Upper lobe of left lung (tissue), 6 donors: ENCODE measurements around the gene CNIH2. TPM values are rescaled to one million over a fixed set of nuclear protein-coding genes. Genes with fewer than 3 reads are reported as not detected.
A peak's percentile ranks its signal among the peaks of the same experiment; 100 is the strongest.

ENCODE experiments used
- ATAC-seq, 2 donors: fragments of 200-7000 bp; cut with Tn5 transposase; one replicate each; pipeline ENCODE4 v1.9.1; 2022; ENCODE audit warnings: mild to moderate bottlenecking in 2 of 2, moderate library complexity in 2 of 2; ENCODE audit not compliant: low FRiP score in 2 of 2
- DNase-seq, 2 donors: peaks; one replicate each; pipeline ENCODE4 v3.0.0-alpha.2; 2019 to 2020
- H3K27ac ChIP-seq, 4 donors: fragments of 200-600 bp; sonication (generic); one replicate each; pipeline ENCODE4 v1.5.1; 2016 to 2019
- H3K27me3 ChIP-seq, 4 donors: fragments of 200-600 bp; sonication (generic); one replicate each; pipeline ENCODE4 v1.5.1; 2017 to 2019
- H3K36me3 ChIP-seq, 4 donors: fragments of 200-600 bp; sonication (generic); one replicate each; pipeline ENCODE4 v1.5.1; 2016 to 2019
- H3K4me1 ChIP-seq, 4 donors: fragments of 200-600 bp; sonication (generic); one replicate each; pipeline ENCODE4 v1.5.1; 2018 to 2019
- H3K4me3 ChIP-seq, 4 donors: fragments of 200-600 bp; sonication (generic); one replicate each; pipeline ENCODE4 v1.5.1; 2017 to 2019; ENCODE audit warnings: mild to moderate bottlenecking in 2 of 4, moderate library complexity in 1 of 4
- H3K9me3 ChIP-seq, 4 donors: fragments of 200-600 bp; sonication (generic); one replicate each; pipeline ENCODE4 v1.5.1; 2018 to 2019
- EP300 ChIP-seq, 4 donors: sonication (generic); formaldehyde crosslinking; IDR thresholded peaks; one replicate each; pipeline ENCODE4 v1.5.1; 2017; ENCODE audit warnings: antibody characterized with exemption in 4 of 4, control low read depth in 2 of 4
- POLR2A ChIP-seq, 4 donors: fragments of 450-650 bp; IDR thresholded peaks; one replicate each; pipeline ENCODE4 v1.5.1; 2016 to 2017; ENCODE audit warnings: antibody characterized with exemption in 4 of 4, mild to moderate bottlenecking in 2 of 4
- POLR2AphosphoS5 ChIP-seq, 2 donors: sonication (generic); formaldehyde crosslinking; IDR thresholded peaks; one replicate each; pipeline ENCODE4 v1.5.1; 2017; ENCODE audit warnings: antibody characterized with exemption in 2 of 2
- WGBS, 2 donors: methylation state at CpG; one replicate each; pipeline ENCODE4 v1.1.5; 2017 to 2018; 5-methylcytosine and 5-hydroxymethylcytosine counted together
- total RNA-seq, 6 donors: library from RNA; depleted of rRNA in 4 of 6; stranded (reverse); fragments of >200 nt in 4 of 6; gene quantifications; one replicate each; pipeline versions ENCODE4 v1.1.0 to v1.2.1, GENCODE V29; 2016 to 2021
- TF ChIP-seq, protein P1 (sequence below), 6 experiments: fragments of 450-650 bp in 4 of 6; fragments of 200-600 bp in 2 of 6; sonication (generic) in 2 of 6; IDR thresholded peaks; one replicate each; pipeline ENCODE4 v1.5.1; 2016 to 2019; ENCODE audit warnings: antibody characterized with exemption in 6 of 6
- donor health status: DM: no; HTN: no; CAD: no; lungs with moderate emphysema.
- donor health status: DM: no; HTN: yes; CAD: no; lungs with severe emphysema.

CNIH2 gene
- total RNA-seq, 6 donors from 2014 or later, result 1.4 to 2.0 (median 1.6) TPM; not detected in 2

DNA sequence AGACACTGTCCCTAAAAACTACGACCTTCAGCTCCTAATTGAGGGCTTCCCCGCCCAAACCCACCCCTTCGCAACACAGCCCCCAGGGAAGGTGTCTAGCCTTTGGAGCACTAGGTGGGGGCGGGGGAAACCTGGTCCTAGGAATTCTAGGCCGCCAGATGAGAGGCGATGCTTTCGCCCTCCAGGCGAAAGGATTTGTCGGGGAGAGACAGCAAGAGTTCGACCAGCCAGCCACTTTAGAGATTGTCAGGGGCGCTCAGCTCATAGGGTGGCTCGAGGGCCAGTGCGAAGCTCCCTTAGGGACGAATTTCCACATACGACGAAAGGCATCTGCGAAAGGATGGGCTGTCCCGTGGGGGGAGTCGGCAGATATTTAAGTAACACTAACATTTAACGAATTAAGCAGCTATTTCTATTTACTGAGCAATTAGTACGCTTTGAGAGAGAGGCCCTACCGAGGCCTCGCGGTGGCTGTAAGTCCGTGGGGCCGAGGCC, 33.5 kb downstream of the CNIH2 start:
- no peaks in the 10 kb centered on the region for H3K27me3 ChIP-seq
- no peak for TF ChIP-seq POLR2A (IDR thresholded peaks at IDR 0.05)
- TF ChIP-seq, protein P1, sequence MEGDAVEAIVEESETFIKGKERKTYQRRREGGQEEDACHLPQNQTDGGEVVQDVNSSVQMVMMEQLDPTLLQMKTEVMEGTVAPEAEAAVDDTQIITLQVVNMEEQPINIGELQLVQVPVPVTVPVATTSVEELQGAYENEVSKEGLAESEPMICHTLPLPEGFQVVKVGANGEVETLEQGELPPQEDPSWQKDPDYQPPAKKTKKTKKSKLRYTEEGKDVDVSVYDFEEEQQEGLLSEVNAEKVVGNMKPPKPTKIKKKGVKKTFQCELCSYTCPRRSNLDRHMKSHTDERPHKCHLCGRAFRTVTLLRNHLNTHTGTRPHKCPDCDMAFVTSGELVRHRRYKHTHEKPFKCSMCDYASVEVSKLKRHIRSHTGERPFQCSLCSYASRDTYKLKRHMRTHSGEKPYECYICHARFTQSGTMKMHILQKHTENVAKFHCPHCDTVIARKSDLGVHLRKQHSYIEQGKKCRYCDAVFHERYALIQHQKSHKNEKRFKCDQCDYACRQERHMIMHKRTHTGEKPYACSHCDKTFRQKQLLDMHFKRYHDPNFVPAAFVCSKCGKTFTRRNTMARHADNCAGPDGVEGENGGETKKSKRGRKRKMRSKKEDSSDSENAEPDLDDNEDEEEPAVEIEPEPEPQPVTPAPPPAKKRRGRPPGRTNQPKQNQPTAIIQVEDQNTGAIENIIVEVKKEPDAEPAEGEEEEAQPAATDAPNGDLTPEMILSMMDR (IDR thresholded peaks at IDR 0.05), result peak in 2 of 6 experiments; percentile 82 to 90
- H3K36me3 ChIP-seq, result no peaks in the 10 kb centered on the region
- WGBS, 2 donors, result 25 to 29% methylated on average over 20 to 26 of the region's 26 CpGs
- ATAC-seq (no peak), DNase-seq (no peak)
- peak overlapping the region; percentile 82 to 90 (median 86) for H3K27ac ChIP-seq
- H3K4me1 ChIP-seq, result peaks cover 12 to 20% (median 14%) of the 10 kb centered on the region in 4 donors
- H3K9me3 ChIP-seq, result no peaks in the 10 kb centered on the region
- peak overlapping the region; percentile 54 to 72 (median 66) for H3K4me3 ChIP-seq

DNA sequence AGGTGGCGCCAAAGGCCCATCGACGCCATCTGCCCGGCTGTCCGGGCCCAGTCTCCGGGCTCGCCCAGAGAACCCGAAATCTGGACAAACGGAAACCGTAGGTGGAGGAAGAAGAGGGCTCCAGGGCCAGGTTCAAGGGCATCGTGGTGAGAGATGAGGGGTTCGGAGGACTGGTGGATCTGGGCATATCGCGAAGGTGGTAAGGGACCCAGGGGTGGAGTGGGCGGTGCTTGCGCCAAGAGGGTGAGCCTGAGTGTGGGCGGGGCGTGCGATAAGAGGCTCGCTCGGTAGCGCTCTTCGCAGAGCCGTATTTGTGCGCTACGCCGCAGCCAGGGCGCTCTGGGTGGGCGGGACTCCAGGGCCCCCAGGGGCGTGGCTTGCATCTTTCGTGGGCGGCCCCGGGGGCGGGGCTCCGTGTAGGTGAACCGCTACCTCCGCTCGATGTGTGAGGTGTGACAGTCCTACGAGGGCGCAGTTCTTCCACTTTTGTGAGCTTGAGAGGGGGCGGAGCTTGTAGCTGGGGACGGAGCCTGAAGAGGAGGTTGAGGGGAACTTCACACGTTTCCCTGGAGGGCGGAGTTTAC, 34.1 kb downstream of the CNIH2 start:
- 0 to 1% methylated on average over 23 to 27 of the region's 44 CpGs for WGBS, 2 donors
- Histone ChIP-seq H3K27ac (peak overlapping the region; percentile 82 to 90 (median 86)), H3K4me3 (peak overlapping the region; percentile 54 to 72 (median 66)), H3K4me1 (peaks cover 17 to 25% (median 20%) of the 10 kb centered on the region in 4 donors), H3K27me3 (no peaks in the 10 kb centered on the region), H3K36me3 (no peaks in the 10 kb centered on the region), H3K9me3 (no peaks in the 10 kb centered on the region)
- peak; percentile 91 to 98 for DNase-seq
- ATAC-seq, result peak; percentile 85 to 92
- TF ChIP-seq POLR2A (IDR thresholded peaks at IDR 0.05) (peak in 2 of 4 donors; percentile 20 to 51), EP300 (IDR thresholded peaks at IDR 0.05) (no peak), POLR2AphosphoS5 (IDR thresholded peaks at IDR 0.05) (peak in 1 of 2 donors; percentile 58)
- TF ChIP-seq, protein P1 (IDR thresholded peaks at IDR 0.05), result peak in 5 of 6 experiments; percentile 7 to 96 (median 93)

DNA sequence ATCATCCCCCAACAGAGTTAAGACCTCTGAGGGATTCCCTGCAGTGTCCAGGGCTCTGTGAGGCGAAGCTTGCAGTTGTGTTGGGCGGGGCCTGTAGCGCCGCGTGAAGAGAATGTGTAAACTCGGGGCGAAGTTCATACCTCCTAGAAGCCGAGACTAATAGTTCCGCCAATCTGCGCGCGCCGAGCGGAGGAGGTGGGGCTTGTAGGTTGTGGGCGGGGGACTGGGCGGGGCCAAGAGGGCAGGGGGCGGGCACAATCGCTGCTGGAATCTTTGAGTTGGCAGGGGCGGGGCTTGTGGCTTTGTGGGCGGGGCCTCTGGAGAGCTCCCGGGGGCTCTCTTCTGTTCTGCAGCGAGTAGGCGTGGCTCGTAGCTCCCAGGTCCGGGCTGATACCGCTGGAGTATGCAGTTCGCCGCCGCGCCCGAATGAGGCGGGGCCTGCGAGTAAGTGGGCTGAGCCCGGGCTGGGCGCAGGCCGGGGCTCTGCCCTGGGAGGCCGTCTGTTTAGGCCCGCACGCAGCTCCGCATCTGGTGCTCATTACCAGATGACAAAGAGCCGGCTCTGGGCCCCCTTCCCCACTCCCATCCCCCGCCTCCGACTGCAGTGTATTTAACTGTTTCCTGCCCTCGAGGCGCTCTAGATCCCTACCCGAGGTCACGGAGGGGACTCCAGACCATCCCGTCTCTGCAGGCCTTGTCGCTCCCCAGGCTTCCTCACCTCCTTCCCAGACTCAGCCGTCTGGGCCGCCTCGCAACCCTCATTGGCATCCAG, 34.8 kb downstream of the CNIH2 start:
- ATAC-seq (peak; percentile 91 to 96), DNase-seq (peak; percentile 99 to 100)
- Histone ChIP-seq H3K27ac (peak overlapping the region; percentile 82 to 90 (median 86)), H3K9me3 (no peaks in the 10 kb centered on the region), H3K27me3 (no peaks in the 10 kb centered on the region), H3K36me3 (no peaks in the 10 kb centered on the region), H3K4me3 (peak overlapping the region; percentile 54 to 72 (median 66)), H3K4me1 (peaks cover 24 to 32% (median 26%) of the 10 kb centered on the region in 4 donors)
- 0 to 3% methylated on average over 4 to 44 of the region's 52 CpGs for WGBS, 2 donors
- TF ChIP-seq EP300 (IDR thresholded peaks at IDR 0.05) (no peak), POLR2A (IDR thresholded peaks at IDR 0.05) (peak in 1 of 4 donors; percentile 47), POLR2AphosphoS5 (IDR thresholded peaks at IDR 0.05) (peak; percentile 6 to 55)

DNA sequence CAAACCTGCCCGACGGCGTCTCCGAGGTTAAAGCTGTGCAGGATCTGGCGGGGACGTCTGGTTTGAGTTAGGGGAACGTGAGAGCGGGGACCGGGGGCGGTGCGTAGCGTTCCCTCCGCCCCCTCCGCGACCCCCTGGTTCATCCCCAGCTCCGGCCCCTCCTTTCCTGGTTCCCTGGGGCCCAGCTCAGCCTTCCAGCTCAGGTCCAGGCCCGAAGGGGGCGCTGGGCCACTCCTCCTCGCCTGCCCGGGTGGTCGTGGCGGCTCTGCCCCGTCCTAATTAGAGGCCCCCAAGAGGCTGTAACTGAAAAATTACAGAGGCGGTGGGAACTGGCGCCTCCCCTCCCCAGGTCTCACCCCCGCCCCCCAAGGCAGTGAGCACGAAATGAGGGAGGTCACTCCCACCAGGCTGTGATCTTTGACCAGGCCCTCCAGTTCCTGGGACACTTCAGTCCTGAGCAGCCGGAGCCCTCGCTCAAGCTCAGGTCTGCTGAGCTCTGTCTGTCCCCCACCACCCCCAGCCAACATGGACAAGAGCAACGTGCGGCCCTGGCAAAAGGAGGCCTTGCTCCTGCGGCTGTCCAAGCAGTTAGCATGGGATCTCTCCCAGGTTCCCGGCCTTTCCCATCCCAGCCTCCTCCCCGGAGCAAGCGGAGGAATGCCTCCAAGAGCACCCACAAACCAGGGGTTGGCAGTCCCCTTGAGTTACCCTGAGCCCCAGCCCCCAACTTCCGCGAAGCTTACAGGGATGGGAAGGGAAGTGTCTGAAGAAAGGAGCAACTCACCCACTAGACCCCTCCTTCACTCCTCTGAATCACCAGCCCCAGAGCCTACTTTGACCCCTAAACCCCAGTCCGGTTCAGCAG, 35.6 kb downstream of the CNIH2 start:
- Histone ChIP-seq H3K9me3 (no peaks in the 10 kb centered on the region), H3K27ac (peak overlapping the region; percentile 82 to 86 (median 85)), H3K27me3 (no peaks in the 10 kb centered on the region), H3K4me1 (peaks cover 32 to 40% (median 35%) of the 10 kb centered on the region in 4 donors), H3K4me3 (peak overlapping the region in 3 of 4 donors; percentile 54 to 71 (median 62)), H3K36me3 (no peaks in the 10 kb centered on the region)
- 43 to 49% methylated on average over 10 to 36 of the region's 38 CpGs for whole genome bisulfite sequencing, 2 donors
- DNase-seq (peak in 1 of 2 donors; percentile 86), ATAC-seq (peak in 1 of 2 donors; percentile 0)
- TF ChIP-seq, protein P1 (IDR thresholded peaks at IDR 0.05), result no peak
- no peak for TF ChIP-seq POLR2AphosphoS5 (IDR thresholded peaks at IDR 0.05)
- no peak for TF ChIP-seq POLR2A (IDR thresholded peaks at IDR 0.05)
